Neural progenitor cell (in vitro differentiated cells): ENCODE results near the gene IREB2. TPM values are rescaled to one million over a fixed set of nuclear protein-coding genes. Genes with fewer than 3 reads are reported as not detected.

Source experiments
- DNase-seq: peaks from one replicate; pipeline ENCODE4 v3.0.0-alpha.2; 2016; ENCODE audit warnings: low spot score
- H2AFZ ChIP-seq: fragments of 200-600 bp; sonication (generic); replicated peaks from 2 replicates; pipeline ENCODE4 v1.6.1; 2016; ENCODE audit warnings: antibody characterized with exemption
- H3F3A ChIP-seq: fragments of 200-600 bp; sonication (generic); 2 replicates; pipeline ENCODE4 v1.6.1; 2016; ENCODE audit warnings: antibody characterized with exemption, low read depth
- H3K27ac ChIP-seq: fragments of 200-600 bp; sonication (generic); 2 replicates; pipeline ENCODE4 v1.5.1; 2016; ENCODE audit warnings: mild to moderate bottlenecking
- H3K27me3 ChIP-seq: fragments of 200-600 bp; sonication (generic); 2 replicates; pipeline ENCODE4 v1.6.1; 2016; ENCODE audit warnings: mild to moderate bottlenecking, moderate library complexity
- H3K36me3 ChIP-seq: fragments of 200-600 bp; sonication (generic); 2 replicates; pipeline ENCODE4 v1.5.1; 2016
- H3K4me1 ChIP-seq: fragments of 200-600 bp; sonication (generic); 2 replicates; pipeline ENCODE4 v1.6.1; 2016; ENCODE audit warnings: mixed run types
- H3K4me2 ChIP-seq: fragments of 200-600 bp; sonication (generic); 2 replicates; pipeline ENCODE4 v1.6.1; 2016
- H3K4me3 ChIP-seq: fragments of 200-600 bp; sonication (generic); 2 replicates; pipeline ENCODE4 v1.5.1; 2016
- H3K79me2 ChIP-seq: fragments of 200-600 bp; sonication (generic); 2 replicates; pipeline ENCODE4 v1.6.1; 2016; ENCODE audit warnings: low read depth
- H3K9ac ChIP-seq: fragments of 200-600 bp; sonication (generic); 2 replicates; pipeline ENCODE4 v1.6.1; 2016
- H3K9me3 ChIP-seq: fragments of 200-600 bp; sonication (generic); 2 replicates; pipeline ENCODE4 v1.5.1; 2016; ENCODE audit warnings: low read depth
- H4K20me1 ChIP-seq: fragments of 200-600 bp; sonication (generic); 2 replicates; pipeline ENCODE4 v1.6.1; 2016; ENCODE audit warnings: low read depth
- H3K27ac Mint-ChIP-seq: 3 replicates; pipeline ENCODE4 v1.8.0; 2021; ENCODE audit warnings: mixed read lengths
- H3K27me3 Mint-ChIP-seq: 2 replicates; pipeline ENCODE4 v1.8.0; 2022; ENCODE audit warnings: low read depth, mild to moderate bottlenecking, inconsistent platforms, moderate library complexity, mixed read lengths; ENCODE audit not compliant: insufficient read depth
- H3K36me3 Mint-ChIP-seq: 3 replicates; pipeline ENCODE4 v1.8.0; 2021; ENCODE audit warnings: mixed read lengths
- H3K4me1 Mint-ChIP-seq: 3 replicates; pipeline ENCODE4 v1.8.0; 2021; ENCODE audit warnings: mixed read lengths
- H3K4me3 Mint-ChIP-seq: 3 replicates; pipeline ENCODE4 v1.8.0; 2021; ENCODE audit warnings: mild to moderate bottlenecking, moderate library complexity, mixed read lengths
- H3K9me3 Mint-ChIP-seq: 3 replicates; pipeline ENCODE4 v1.8.0; 2020; ENCODE audit warnings: mixed read lengths
- CTCF ChIP-seq: fragments of 200-600 bp; sonication (generic); IDR thresholded peaks from 2 replicates; pipeline ENCODE4 v1.5.1; 2017; ENCODE audit warnings: antibody characterized with exemption, mild to moderate bottlenecking
- EZH2 ChIP-seq: fragments of 200-600 bp; sonication (generic); IDR thresholded peaks from 2 replicates; pipeline ENCODE4 v1.6.1; 2017; ENCODE audit warnings: antibody characterized with exemption, mild to moderate bottlenecking, moderate library complexity
- EZH2phosphoT487 ChIP-seq: fragments of 200-600 bp; sonication (generic); IDR thresholded peaks from 2 replicates; pipeline ENCODE4 v1.6.1; 2017; ENCODE audit warnings: antibody characterized with exemption
- total RNA-seq: library from RNA; depleted of rRNA; stranded (reverse); fragments of >200 nt; gene quantifications from 2 replicates; pipeline ENCODE4 v1.2.3, GENCODE V29; 2015; ENCODE audit warnings: low replicate concordance

The IREB2 gene
- total RNA-seq, 1 donor from 2014 or later = 87.7 TPM

DNA sequence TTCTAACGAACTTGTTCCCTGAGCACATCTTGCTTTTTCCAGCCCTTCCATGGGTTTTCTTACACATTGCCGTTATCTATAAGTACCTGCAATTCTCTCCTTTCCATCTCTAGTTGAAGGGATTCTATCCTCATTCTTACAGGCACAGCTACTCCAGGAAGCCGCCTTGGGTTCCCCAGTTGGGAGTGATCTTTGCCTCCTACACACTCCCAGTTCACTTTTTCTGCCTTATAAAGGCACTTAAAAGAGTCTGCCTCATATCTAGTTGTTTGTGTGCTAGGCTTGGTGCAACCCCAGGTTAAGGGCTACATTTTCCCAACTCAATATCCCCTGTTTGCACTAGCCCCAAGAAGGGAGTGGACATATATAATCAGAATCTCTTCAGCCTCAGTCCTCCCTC, 44.0 kb upstream of the IREB2 start:
- Histone ChIP-seq H3K9me3 (no peaks in the 10 kb centered on the region), H3K9ac (no peak overlapping the region), H2AFZ (no peak overlapping the region), H4K20me1 (no peaks in the 10 kb centered on the region), H3K36me3 (no peaks in the 10 kb centered on the region), H3K4me1 (peaks cover 31% of the 10 kb centered on the region), H3K27ac (no peak overlapping the region), H3K4me3 (no peak overlapping the region), H3K27me3 (no peaks in the 10 kb centered on the region), H3K4me2 (peak overlapping the region; percentile 22), H3F3A (peaks cover 39% of the 10 kb centered on the region), H3K79me2 (no peaks in the 10 kb centered on the region)
- Mint-ChIP-seq H3K4me3 (no peak overlapping the region), H3K36me3 (no peaks in the 10 kb centered on the region), H3K27ac (no peak overlapping the region), H3K9me3 (no peaks in the 10 kb centered on the region), H3K4me1 (peaks cover 36% of the 10 kb centered on the region), H3K27me3 (peaks cover 18% of the 10 kb centered on the region)
- no peak for TF ChIP-seq EZH2phosphoT487
- no peak for TF ChIP-seq CTCF
- no peak for TF ChIP-seq EZH2
- DNase-seq = no peak

DNA sequence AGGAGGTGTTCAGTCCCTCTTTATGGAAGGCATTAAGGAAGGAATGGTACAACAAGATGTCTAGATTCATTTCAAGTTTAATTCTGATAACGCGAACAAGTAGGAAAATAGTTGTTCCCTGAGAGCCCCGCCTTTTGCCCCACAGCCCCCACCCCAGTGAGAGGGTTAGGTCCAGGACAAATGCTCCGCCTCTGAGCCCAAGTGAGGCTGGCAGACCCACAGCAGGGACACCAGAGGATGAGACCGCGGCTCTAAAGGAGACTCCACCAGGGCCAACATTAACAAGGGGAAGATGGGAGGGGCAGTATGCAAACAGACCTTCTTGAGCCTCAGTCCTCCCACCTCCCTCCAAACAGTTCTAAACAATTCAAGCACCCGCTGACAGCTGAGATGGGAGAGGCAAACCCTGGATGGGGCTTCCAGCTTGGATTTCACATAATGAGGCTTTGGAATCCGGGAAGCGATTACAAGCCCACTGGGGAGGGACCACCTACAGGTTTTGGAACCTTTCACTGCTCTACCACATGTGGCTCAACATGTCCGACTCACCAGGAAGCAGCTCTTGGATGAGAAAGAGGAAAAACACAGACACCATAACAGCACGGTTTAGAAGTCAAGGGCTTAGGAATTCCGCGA, 42.9 kb upstream of the IREB2 start:
- H3K36me3 Mint-ChIP-seq = no peaks in the 10 kb centered on the region
- peaks cover 33% of the 10 kb centered on the region for H3F3A ChIP-seq
- peak overlapping the region; percentile 8 for H3K27ac Mint-ChIP-seq
- no peak overlapping the region for H3K27ac ChIP-seq
- H2AFZ ChIP-seq = no peak overlapping the region
- no peaks in the 10 kb centered on the region for H3K27me3 ChIP-seq
- peaks cover 24% of the 10 kb centered on the region for H3K4me1 ChIP-seq
- no peaks in the 10 kb centered on the region for H3K9me3 Mint-ChIP-seq
- peak overlapping the region; percentile 44 for H3K4me3 Mint-ChIP-seq
- no peak overlapping the region for H3K9ac ChIP-seq
- no peaks in the 10 kb centered on the region for H3K36me3 ChIP-seq
- peak; percentile 83 for DNase-seq
- H3K4me1 Mint-ChIP-seq = peaks cover 27% of the 10 kb centered on the region
- no peak overlapping the region for H3K4me3 ChIP-seq
- TF ChIP-seq CTCF (no peak), EZH2 (no peak), EZH2phosphoT487 (no peak)
- H4K20me1 ChIP-seq = no peaks in the 10 kb centered on the region
- no peaks in the 10 kb centered on the region for H3K9me3 ChIP-seq
- no peaks in the 10 kb centered on the region for H3K79me2 ChIP-seq
- peaks cover 17% of the 10 kb centered on the region for H3K27me3 Mint-ChIP-seq
- H3K4me2 ChIP-seq = peak overlapping the region; percentile 62

GRCh38 chr15:78396186-78396814, 41.7 kb upstream of the IREB2 start:
- H3K27me3 Mint-ChIP-seq = peaks cover 15% of the 10 kb centered on the region
- Histone ChIP-seq H3K4me2 (no peak overlapping the region), H3K9ac (no peak overlapping the region), H3K27me3 (no peaks in the 10 kb centered on the region), H3K79me2 (no peaks in the 10 kb centered on the region), H3K27ac (no peak overlapping the region), H2AFZ (no peak overlapping the region), H3K36me3 (no peaks in the 10 kb centered on the region), H3F3A (peaks cover 33% of the 10 kb centered on the region), H3K4me1 (peaks cover 24% of the 10 kb centered on the region), H4K20me1 (no peaks in the 10 kb centered on the region), H3K4me3 (no peak overlapping the region), H3K9me3 (no peaks in the 10 kb centered on the region)
- peaks cover 27% of the 10 kb centered on the region for H3K4me1 Mint-ChIP-seq
- no peak for TF ChIP-seq EZH2
- no peak for TF ChIP-seq EZH2phosphoT487
- no peak for TF ChIP-seq CTCF
- DNase-seq = no peak
- H3K4me3 Mint-ChIP-seq = no peak overlapping the region
- H3K27ac Mint-ChIP-seq = peak overlapping the region; percentile 42
- no peaks in the 10 kb centered on the region for H3K36me3 Mint-ChIP-seq
- H3K9me3 Mint-ChIP-seq = no peaks in the 10 kb centered on the region
